ENCODE data around the gene GFI1.
"Not testable (repeated sequence)": the region's sequence is repeated elsewhere in the genome, so short reads cannot be mapped to it uniquely, and the experiment has no call there.

Gene GFI1

DNA sequence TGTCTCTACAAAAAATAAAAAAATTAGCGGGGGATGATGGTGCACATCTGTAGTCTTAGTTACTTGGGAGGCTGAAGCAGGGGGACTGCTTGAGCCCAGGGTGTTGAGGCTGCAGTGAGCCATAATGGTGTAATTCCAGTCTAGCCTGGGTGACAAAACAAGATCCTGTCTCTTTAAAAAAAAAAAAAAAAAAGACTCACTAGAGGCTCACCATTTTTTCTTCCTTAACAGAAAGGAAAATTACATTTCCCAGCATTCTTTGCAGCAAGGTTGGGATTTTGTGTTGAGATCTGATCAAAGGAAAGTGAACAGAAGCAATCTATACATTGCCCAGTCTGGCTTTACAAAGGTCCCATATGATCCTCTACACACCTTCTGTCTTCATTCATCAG, 21.5 kb downstream of the GFI1 start:
- DNase-seq (ENCODE audit: low spot score): no peak

- no peak for DNase-seq (ENCODE audit: low spot score)
Observed at GRCh38 chr1:92464588-92465255, 22.0 kb downstream of the GFI1 start.

DNA sequence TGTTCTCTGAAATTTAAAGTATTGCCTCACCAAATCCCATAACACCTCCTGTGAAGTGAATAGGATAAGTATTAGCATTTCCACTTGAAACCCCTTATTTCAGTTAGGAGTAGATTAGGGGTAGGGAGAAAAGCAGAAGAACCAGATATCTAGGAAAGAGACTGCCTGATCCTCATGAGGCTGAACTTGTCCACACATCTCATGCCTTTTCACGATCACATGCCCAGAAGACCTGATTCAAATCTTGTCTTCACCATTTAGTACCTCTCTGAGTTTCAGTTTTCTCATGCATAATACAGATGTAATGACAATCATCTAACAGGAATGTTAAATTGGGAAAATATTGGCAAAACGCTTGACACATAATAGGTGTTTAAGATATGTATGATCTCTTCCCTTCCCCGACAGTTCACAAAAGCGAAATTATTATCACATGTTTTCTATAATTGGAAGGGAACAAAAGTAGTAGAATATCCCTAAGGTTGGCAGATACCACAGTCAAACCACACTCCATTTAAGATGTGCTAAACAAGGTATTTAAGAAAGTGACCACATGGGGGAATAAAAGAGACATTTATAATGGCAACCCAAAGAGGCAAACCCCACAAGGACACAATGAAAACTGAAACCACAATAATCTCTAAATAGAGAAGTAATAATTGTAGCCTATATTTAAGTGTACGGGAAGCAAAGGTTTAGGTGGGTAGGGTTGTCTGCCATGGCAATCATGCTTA, 25.2 kb downstream of the GFI1 start:
- no peak for DNase-seq (ENCODE audit: low spot score)

DNA sequence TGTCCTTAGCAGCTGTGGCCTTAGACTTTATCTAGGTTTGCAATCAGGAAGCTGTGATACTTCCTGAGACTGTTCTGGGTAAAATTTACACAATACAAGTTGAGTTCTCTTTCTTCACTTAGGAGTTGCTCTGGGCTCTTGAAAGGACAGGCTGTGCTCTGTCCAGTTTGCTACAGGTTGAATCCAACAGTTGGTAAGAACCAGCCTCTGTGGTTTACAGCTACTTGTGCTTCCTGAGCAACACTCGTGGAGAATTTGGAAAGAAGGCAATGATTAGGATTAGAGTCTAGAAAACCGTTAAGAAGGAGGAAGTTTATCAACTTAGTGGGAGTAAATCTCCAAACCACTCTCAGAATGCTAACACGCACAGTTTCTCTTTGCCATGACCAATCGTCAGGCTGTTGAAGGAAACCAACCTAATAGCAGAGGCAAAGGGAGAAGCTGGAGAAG, 26.8 kb downstream of the GFI1 start:
- DNase-seq (ENCODE audit: low spot score): no peak

- DNase-seq (ENCODE audit: low spot score): no peak
Observed at GRCh38 chr1:92458146-92458545, 28.6 kb downstream of the GFI1 start.

DNA sequence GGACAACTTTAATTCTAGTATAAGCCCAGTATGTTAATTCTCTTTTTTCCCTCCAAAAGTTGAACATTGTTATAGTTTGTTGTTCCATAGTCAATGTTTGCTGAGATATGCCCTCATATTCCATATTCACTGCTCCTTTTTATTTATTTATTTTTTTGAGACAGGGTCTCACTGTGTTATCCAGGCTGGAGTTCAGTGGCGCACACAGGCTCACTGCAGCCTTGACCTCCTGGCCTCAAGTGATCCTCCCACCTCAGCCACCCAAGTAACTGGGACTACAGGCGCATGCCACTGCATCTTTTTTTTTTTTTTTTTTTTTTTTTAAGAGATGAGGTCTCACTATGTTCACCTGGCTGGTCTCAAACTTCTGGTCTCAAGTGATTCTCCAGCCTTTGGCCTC, 38.7 kb downstream of the GFI1 start:
- DNase-seq (ENCODE audit: low spot score): no peak

DNA sequence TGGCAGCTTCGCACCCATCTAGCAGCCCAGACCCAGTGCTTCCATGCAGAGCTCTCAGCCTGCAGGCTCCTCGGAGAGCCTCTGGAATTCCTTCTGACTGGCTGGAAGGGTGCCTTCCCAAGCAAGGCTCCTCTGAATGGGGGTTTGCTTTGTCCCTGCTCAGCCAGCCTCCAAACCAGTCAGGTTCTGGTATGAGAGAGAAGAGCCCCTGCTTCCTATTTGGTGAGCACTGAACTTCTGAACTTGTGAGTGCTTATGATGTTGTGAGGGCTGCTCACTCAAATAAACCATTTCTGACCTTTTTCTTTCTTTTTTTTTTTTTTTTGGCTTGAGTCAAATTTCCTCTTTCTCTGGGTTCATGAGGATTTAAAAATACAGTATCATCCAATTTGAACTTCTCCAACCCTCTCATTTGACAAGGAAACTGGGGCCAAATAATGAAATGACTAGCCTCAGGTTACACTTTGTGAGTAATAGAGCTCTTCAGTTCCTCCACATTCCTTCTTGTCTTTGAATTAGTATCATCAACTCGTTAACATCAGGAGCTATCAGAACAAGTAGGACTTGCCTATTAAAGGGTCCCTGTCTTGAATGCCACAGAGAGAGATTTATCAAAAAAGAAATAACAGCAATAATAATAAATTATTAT, 39.6 kb downstream of the GFI1 start:
- DNase-seq (ENCODE audit: low spot score): no peak

DNA sequence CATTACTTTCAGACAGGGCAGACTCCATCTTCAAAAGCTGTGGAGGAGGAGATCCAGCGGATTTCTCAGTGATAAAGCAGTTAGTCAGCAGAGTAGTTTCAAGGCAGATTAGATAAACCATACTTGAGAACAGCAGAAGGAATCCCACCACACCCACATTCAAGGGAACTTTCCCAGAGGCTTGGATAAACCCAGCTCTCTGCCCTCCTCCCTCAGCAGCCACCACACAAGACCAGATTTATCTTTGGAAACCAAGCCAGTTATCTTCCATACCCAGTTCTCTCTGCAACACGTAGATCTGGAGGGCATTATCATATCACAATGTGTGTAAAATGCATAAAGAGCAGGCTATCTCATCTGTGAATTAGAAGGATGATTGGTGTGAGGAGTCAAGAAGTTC, 40.2 kb downstream of the GFI1 start:
- no peak for DNase-seq (ENCODE audit: low spot score)

DNA sequence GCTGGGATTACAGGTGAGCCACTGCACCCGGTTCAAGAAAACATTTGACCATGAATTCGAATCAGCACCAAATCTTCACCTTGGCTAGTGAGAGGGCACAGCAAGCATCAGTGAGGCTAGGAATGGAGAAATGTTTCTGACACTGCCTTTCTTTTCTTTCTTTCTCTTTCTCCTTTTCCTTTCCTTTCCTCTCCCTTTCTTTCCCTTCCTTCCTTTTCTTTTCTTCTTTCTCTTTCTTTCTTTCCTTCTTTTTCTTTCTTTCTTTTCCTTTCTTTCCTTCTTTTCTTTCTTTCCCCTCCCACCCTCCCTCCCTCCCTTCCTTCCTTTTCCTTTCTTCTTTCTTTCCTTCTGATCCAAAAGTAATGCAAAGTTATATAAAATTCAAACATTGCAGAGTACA, 40.9 kb downstream of the GFI1 start:
- no peak for DNase-seq (ENCODE audit: low spot score)

DNA sequence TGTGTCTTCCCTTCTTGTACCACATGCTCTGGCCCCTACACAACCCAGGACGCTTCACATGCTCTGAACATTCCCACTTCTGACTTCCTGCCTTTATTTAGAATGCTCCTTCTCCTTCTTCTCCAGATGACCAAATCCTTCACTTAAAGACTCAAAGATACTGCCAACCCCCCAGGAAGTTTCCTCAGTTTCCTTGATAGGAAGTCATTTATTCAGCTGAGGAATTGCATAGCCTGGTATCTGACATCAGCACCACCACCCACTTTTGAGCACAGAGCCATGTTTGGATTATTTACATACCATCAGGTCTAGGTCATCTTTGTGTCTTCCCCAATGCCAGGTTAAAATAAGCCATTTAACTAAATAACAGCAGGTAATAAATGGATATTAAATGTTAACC, 42.4 kb downstream of the GFI1 start:
- no peak for DNase-seq (ENCODE audit: low spot score)

GRCh38 chr1:92443893-92444292, 42.8 kb downstream of the GFI1 start:
- no peak for DNase-seq (ENCODE audit: low spot score)

- DNase-seq (ENCODE audit: low spot score): no peak
Observed at GRCh38 chr1:92442351-92442750, 44.4 kb downstream of the GFI1 start.

DNA sequence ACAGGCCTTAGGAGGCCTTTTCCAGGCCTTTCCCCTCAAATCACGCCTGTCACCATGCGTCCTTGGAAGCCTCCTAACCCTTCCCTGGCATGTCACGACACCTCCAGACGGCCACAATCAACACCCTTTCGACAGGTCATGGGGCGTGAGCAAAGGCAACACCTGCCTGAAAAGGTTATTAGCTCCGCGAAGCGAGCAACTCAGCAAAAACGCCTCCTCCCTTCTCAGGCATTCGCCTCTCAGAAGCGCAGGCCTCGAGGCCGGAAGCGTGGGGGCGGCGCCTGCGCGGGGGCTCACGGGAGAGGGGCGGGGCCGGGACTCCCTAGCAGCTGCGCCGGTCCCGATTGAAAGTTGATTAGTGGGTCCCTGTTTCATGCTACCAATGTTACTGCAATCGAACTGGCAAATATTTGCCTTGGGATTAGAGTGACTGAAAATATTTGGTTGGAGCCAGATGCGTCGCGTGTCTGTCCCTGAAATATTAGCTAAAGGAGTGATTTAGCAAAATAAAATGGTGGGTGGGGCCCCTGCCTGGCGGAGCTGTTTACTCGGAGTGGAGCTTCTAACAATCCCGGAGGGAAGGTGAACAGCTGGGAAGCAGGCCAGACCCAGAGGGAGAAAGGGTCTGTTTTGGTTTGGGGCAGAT, 44.9 kb downstream of the GFI1 start:
- DNase-seq (ENCODE audit: low spot score): no peak

- DNase-seq (ENCODE audit: low spot score): no peak
Observed at GRCh38 chr1:92441316-92441696, 45.4 kb downstream of the GFI1 start.

DNA sequence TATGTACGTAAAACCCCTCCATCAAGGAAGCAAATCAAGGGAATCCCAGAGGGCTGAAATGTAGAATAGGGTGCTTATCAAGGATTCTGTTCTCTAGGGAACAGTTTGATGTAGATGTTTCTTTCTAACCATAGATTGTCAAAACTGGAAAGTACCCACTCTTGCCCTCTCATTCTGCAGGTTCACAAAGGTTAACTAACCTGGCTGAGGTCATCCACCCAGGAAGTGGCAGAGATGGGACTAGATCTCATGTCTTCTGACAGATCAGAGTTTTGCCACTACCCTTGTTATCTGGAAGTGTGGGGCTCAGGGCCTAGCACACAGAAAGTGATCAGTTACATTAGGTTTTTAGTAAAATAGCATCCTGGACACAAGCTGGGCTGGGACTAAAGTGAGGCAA, 47.4 kb downstream of the GFI1 start:
- no peak for DNase-seq (ENCODE audit: low spot score)

DNA sequence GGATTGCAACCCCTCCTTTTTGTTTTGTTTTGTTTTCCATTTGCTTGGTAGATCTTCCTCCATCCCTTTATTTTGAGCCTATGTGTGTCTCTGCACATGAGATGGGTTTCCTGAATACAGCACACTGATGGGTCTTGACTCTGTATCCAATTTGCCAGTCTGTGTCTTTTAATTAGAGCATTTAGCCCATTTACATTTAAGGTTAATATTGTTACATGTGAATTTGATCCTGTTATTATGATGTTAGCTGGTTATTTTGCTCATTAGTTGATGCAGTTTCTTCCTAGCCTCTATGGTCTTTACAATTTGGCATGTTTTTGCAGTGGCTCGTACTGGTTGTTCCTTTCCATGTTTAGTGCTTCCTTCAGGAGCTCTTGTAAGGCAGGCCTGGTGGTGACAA, 52.2 kb downstream of the GFI1 start:
- not testable (repeated sequence) for DNase-seq (ENCODE audit: low spot score)

GRCh38 chr1:92430030-92430429, 56.7 kb downstream of the GFI1 start:
- no peak for DNase-seq (ENCODE audit: low spot score)

DNA sequence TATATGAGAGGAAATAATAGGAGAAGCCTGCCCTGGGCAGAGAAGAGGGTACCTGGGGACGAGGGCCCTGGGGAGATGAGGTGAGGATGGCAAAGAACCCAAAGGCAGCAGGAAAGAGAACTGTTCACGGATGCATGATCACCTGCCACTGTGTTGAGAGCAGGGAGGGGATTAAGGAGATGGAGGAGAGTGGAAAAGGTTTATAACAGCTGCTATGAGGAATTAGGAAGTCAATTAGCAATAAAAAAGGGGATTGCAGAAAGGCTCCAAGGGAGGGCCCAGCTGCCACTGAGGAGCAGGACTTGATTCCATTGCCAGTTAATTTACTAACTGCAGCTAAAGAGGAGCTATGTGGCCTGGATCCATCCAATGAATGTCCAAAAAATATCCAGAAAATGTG, 61.1 kb downstream of the GFI1 start:
- DNase-seq (ENCODE audit: low spot score): peak; percentile 73
